ENCODE measurements around the gene FNDC4. TPM values are rescaled to one million over a fixed set of nuclear protein-coding genes. Genes with fewer than 3 reads are reported as not detected.

The FNDC4 gene
- total RNA-seq, 2 experiments from 2014 or later = not detected

- Histone ChIP-seq H3K4me2 (ENCODE audit: low read length) (no peak overlapping the region), H3K79me2 (ENCODE audit: insufficient read depth, low read depth, low read length) (no peaks in the 10 kb centered on the region), H3K9me2 (ENCODE audit: insufficient read depth, low read length) (no peaks in the 10 kb centered on the region), H3K4me3 (ENCODE audit: low read depth, low read length, poor library complexity, severe bottlenecking) (no peak overlapping the region), H4K20me1 (ENCODE audit: insufficient read depth, low read length) (no peaks in the 10 kb centered on the region), H3K4me1 (ENCODE audit: insufficient read depth, low read length, poor library complexity, severe bottlenecking) (peaks cover 11% of the 10 kb centered on the region), H3K36me3 (ENCODE audit: insufficient read depth, low read length) (no peaks in the 10 kb centered on the region), H2AFZ (ENCODE audit: low read length) (no peak overlapping the region), H3K9me3 (ENCODE audit: low read length) (no peaks in the 10 kb centered on the region), H3K27ac (ENCODE audit: low read depth, low read length, poor library complexity, severe bottlenecking) (no peak overlapping the region)
- intact Hi-C loops (cut with micrococcal nuclease; ENCODE audit: unreplicated experiment) = no loop called here
- DNase-seq (ENCODE audit: low spot score) = no peak
- ChIA-PET POLR2A (no interaction called here), CTCF (ENCODE audit: unreplicated experiment) (no interaction called here)
- BruUV-seq (replicated peaks) = no TSS peak
- TF ChIP-seq CTCF (conservative IDR thresholded peaks at IDR 0.05; ENCODE audit: low read length) = no peak
Observed at GRCh38 chr2:27492557-27492956, 2.4 kb downstream of the FNDC4 start.

GRCh38 chr2:27489498-27490397 lies 5.3 kb downstream of the FNDC4 start, which contains the start of gene IFT172:
TSS of gene IFT172 (minus strand) at chr2:27489743. CDS start at chr2:27489653, 90 bp downstream.
- intact Hi-C loops (cut with micrococcal nuclease; ENCODE audit: unreplicated experiment) = no loop called here
- no TSS peak for BruUV-seq (replicated peaks)

More at GRCh38 chr2:27489498-27490397, 5.3 kb downstream of the FNDC4 start, which contains the start of gene IFT172:
- H2AFZ ChIP-seq (ENCODE audit: low read length) = peak within 1 kb of the TSS; percentile 96
- POLR2A ChIA-PET = interaction anchor here (1.2 kb wide), 1 partner anchor 10 kb away, joined by 3 read pairs; no protein-coding TSS in a partner anchor
- no peaks in the 10 kb centered on the region for H3K9me2 ChIP-seq (ENCODE audit: insufficient read depth, low read length)
- H3K36me3 ChIP-seq (ENCODE audit: insufficient read depth, low read length) = no peaks in the 10 kb centered on the region
- no peaks in the 10 kb centered on the region for H3K79me2 ChIP-seq (ENCODE audit: insufficient read depth, low read depth, low read length)
- peak within 1 kb of the TSS; percentile 72 for H3K4me3 ChIP-seq (ENCODE audit: low read depth, low read length, poor library complexity, severe bottlenecking)
- CTCF ChIA-PET (ENCODE audit: unreplicated experiment) = no interaction called here
- DNase-seq (ENCODE audit: low spot score) = peak; percentile 100
- H3K4me2 ChIP-seq (ENCODE audit: low read length) = peak within 1 kb of the TSS; percentile 81
- H3K4me1 ChIP-seq (ENCODE audit: insufficient read depth, low read length, poor library complexity, severe bottlenecking) = peaks cover 20% of the 10 kb centered on the region
- no peak within 1 kb of the TSS for H3K27ac ChIP-seq (ENCODE audit: low read depth, low read length, poor library complexity, severe bottlenecking)
- TF ChIP-seq EZH2phosphoT487 (IDR thresholded peaks at IDR 0.05; ENCODE audit: borderline replicate concordance, low read depth, low read length) (no peak), CTCF (conservative IDR thresholded peaks at IDR 0.05; ENCODE audit: low read length) (no peak)
- no peaks in the 10 kb centered on the region for H3K9me3 ChIP-seq (ENCODE audit: low read length)
- H4K20me1 ChIP-seq (ENCODE audit: insufficient read depth, low read length) = no peaks in the 10 kb centered on the region

All from OCI-LY7 (cell line).